Keratinocyte (primary cell): ENCODE data around the gene DNAJB14. TPM values are rescaled to one million over a fixed set of nuclear protein-coding genes. Genes with fewer than 3 reads are reported as not detected.

Experiments used
- DNase-seq: peaks from one replicate; pipeline ENCODE4 v3.0.0-alpha.2; 2011; ENCODE audit warnings: low read depth, missing footprints, low spot score
- FAIRE-seq: peaks from 2 replicates; lab custom pipeline; 2011; peaks lifted over from hg19 to GRCh38; lab: Jason Lieb, UNC
- H2AFZ ChIP-seq: 2 replicates; pipeline ENCODE4 v1.6.0; 2012; ENCODE audit warnings: low read length, control low read depth, inconsistent platforms; ENCODE audit not compliant: control insufficient read depth
- H3K27ac ChIP-seq: 2 replicates; pipeline ENCODE4 v1.5.1; 2011; ENCODE audit warnings: low read length; ENCODE audit not compliant: control insufficient read depth, insufficient read depth
- H3K27me3 ChIP-seq: 3 replicates; pipeline ENCODE4 v1.6.0; 2011; ENCODE audit warnings: low read length; ENCODE audit not compliant: control insufficient read depth, insufficient read depth; ENCODE audit errors: extremely low read depth
- H3K36me3 ChIP-seq, 2 experiments: 2 replicates in 1 of 2; 3 replicates in 1 of 2; pipeline ENCODE4 v1.5.1; 2011; ENCODE audit warnings: low read length in 2 of 2, mild to moderate bottlenecking in 1 of 2; ENCODE audit not compliant: control insufficient read depth in 2 of 2, insufficient read depth in 2 of 2; ENCODE audit errors: extremely low read depth in 1 of 2
- H3K4me1 ChIP-seq: 3 replicates; pipeline ENCODE4 v1.5.1; 2011; ENCODE audit warnings: low read length; ENCODE audit not compliant: control insufficient read depth, insufficient read depth; ENCODE audit errors: extremely low read depth
- H3K4me2 ChIP-seq: 3 replicates; pipeline ENCODE4 v1.6.0; 2011; ENCODE audit warnings: low read depth, low read length; ENCODE audit not compliant: control insufficient read depth, insufficient read depth; ENCODE audit errors: extremely low read depth
- H3K4me3 ChIP-seq, 3 experiments: fragments of 200-600 bp in 1 of 3; sonication (generic) in 1 of 3; 2 replicates in 2 of 3; 3 replicates in 1 of 3; pipeline ENCODE4 v1.5.1; 2011 to 2016; ENCODE audit warnings: low read length in 3 of 3, mild to moderate bottlenecking in 3 of 3, control low read depth in 2 of 3, inconsistent platforms in 1 of 3, low read depth in 1 of 3, mixed read lengths in 1 of 3, mixed run types in 1 of 3, moderate library complexity in 1 of 3; ENCODE audit not compliant: control insufficient read depth in 2 of 3, insufficient read depth in 2 of 3; ENCODE audit errors: extremely low read depth in 1 of 3
- H3K79me2 ChIP-seq: 2 replicates; pipeline ENCODE4 v1.6.0; 2012; ENCODE audit warnings: low read length; ENCODE audit not compliant: control insufficient read depth, insufficient read depth
- H3K9ac ChIP-seq: 3 replicates; pipeline ENCODE4 v1.6.0; 2011; ENCODE audit warnings: low read length; ENCODE audit not compliant: control insufficient read depth, insufficient read depth; ENCODE audit errors: extremely low read depth
- H3K9me1 ChIP-seq: 3 replicates; pipeline ENCODE4 v1.6.0; 2011; ENCODE audit warnings: low read length; ENCODE audit not compliant: control insufficient read depth, insufficient read depth; ENCODE audit errors: extremely low read depth
- H3K9me3 ChIP-seq: 2 replicates; pipeline ENCODE4 v1.5.1; 2012; ENCODE audit warnings: low read depth, low read length; ENCODE audit not compliant: control insufficient read depth
- H4K20me1 ChIP-seq: 3 replicates; pipeline ENCODE4 v1.6.0; 2011; ENCODE audit warnings: low read length; ENCODE audit not compliant: control insufficient read depth, insufficient read depth; ENCODE audit errors: extremely low read depth
- EZH2 ChIP-seq: IDR thresholded peaks from one replicate; pipeline ENCODE4 v1.6.1; 2012; ENCODE audit warnings: inconsistent platforms, mild to moderate bottlenecking, low read length, moderate library complexity
- dilution Hi-C: fragments of 300-500 bp; cut with MboI; formaldehyde crosslinking; loops from one replicate; pipeline ENCODE4 v1.7.0; 2020; ENCODE audit warnings: low sequenced_read_pairs; ENCODE audit not compliant: extremely low pct_ligation_motif_present
- polyA plus RNA-seq, 5 experiments: library from polyadenylated mRNA; depleted of rRNA in 3 of 5; stranded (reverse) in 3 of 5; stranded (forward) in 1 of 5; unstranded in 1 of 5; fragments of >200 nt; gene quantifications; 1 replicate in 1 of 5; 2 replicates in 3 of 5; 3 replicates in 1 of 5; pipeline versions ENCODE4 v1.2.1 to v1.2.3, GENCODE V29; 2011 to 2012; ENCODE audit warnings: missing spikeins in 2 of 5, low read depth in 1 of 5, low replicate concordance in 1 of 5
- TF ChIP-seq, protein P1 (sequence below), 3 experiments: IDR thresholded peaks in 1 of 3; conservative IDR thresholded peaks in 1 of 3; optimal IDR thresholded peaks in 1 of 3; 2 replicates in 2 of 3; 3 replicates in 1 of 3; pipeline versions ENCODE3 to v1.5.1; 2011; ENCODE audit warnings: low read length in 3 of 3, mild to moderate bottlenecking in 3 of 3, moderate library complexity in 2 of 3, control low read depth in 1 of 3, inconsistent platforms in 1 of 3; ENCODE audit not compliant: insufficient read depth in 2 of 3; ENCODE audit errors: extremely low read depth in 1 of 3

DNAJB14 gene
- polyA plus RNA-seq, 1 donor (not counting 4 experiments of a cell fraction or from before 2014, with no cell fraction given): 17.9 TPM

DNA sequence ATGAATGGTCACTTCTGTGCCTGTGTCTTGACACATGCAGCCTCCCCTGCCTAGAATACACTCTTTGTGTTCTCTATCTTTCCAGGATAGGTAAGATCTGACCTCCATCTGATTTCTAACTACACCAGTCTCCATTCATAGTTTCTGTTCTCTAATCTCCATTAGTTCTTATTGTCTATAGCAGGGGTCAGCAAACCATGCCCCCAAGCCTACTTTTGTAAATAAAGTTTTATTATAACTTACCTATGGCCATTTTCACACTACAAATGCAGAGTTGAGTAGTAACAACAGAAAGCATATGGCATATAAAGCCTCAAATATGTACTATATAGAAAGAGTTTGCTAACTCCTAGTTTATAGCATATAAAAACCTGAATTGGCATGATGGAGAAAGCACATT lies 41.3 kb upstream of the DNAJB14 start:
- Histone ChIP-seq H4K20me1 (no peaks in the 10 kb centered on the region), H3K36me3 (no peaks in the 10 kb centered on the region), H3K27me3 (no peaks in the 10 kb centered on the region), H3K4me2 (no peak overlapping the region), H3K4me1 (no peaks in the 10 kb centered on the region), H3K4me3 (no peak overlapping the region), H3K9me1 (no peaks in the 10 kb centered on the region), H3K9ac (no peak overlapping the region), H2AFZ (no peak overlapping the region), H3K79me2 (no peaks in the 10 kb centered on the region), H3K9me3 (no peaks in the 10 kb centered on the region), H3K27ac (no peak overlapping the region)
- dilution Hi-C loops: no loop called here
- TF ChIP-seq, protein P1, sequence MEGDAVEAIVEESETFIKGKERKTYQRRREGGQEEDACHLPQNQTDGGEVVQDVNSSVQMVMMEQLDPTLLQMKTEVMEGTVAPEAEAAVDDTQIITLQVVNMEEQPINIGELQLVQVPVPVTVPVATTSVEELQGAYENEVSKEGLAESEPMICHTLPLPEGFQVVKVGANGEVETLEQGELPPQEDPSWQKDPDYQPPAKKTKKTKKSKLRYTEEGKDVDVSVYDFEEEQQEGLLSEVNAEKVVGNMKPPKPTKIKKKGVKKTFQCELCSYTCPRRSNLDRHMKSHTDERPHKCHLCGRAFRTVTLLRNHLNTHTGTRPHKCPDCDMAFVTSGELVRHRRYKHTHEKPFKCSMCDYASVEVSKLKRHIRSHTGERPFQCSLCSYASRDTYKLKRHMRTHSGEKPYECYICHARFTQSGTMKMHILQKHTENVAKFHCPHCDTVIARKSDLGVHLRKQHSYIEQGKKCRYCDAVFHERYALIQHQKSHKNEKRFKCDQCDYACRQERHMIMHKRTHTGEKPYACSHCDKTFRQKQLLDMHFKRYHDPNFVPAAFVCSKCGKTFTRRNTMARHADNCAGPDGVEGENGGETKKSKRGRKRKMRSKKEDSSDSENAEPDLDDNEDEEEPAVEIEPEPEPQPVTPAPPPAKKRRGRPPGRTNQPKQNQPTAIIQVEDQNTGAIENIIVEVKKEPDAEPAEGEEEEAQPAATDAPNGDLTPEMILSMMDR (optimal IDR thresholded peaks at IDR 0.05 in 1 of 3, IDR thresholded peaks at IDR 0.05 in 1 of 3, conservative IDR thresholded peaks at IDR 0.05 in 1 of 3; ENCODE audit: extremely low read depth in 1 of 3, insufficient read depth in 2 of 3, low read length in 3 of 3): no peak
- no peak for TF ChIP-seq EZH2
- DNase-seq (no peak), FAIRE-seq (no peak)

DNA sequence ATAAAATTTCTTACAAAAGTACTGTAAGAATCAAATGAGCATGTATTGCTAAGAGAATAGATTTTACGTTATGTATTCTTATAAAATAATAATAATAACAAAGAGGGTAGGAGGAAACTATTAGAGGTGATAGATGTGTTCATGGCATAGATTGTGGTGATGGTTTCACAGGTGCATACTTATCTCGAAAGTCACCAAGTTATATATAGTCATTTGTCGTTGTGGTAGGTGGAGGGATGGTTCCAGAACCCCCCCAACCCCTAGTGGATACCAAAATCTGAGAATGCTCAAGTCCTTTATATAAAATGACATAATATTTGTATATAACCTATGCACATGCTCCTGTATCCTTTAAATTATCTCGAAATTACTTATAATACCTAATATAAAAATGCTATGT lies 40.4 kb upstream of the DNAJB14 start:
- H3K79me2 ChIP-seq: no peaks in the 10 kb centered on the region
- no peak overlapping the region for H3K27ac ChIP-seq
- no peaks in the 10 kb centered on the region for H3K4me1 ChIP-seq
- DNase-seq (no peak), FAIRE-seq (no peak)
- H3K9me3 ChIP-seq: no peaks in the 10 kb centered on the region
- no peak overlapping the region for H3K4me3 ChIP-seq
- no peak overlapping the region for H2AFZ ChIP-seq
- no peak for TF ChIP-seq EZH2
- TF ChIP-seq, protein P1 (optimal IDR thresholded peaks at IDR 0.05 in 1 of 3, IDR thresholded peaks at IDR 0.05 in 1 of 3, conservative IDR thresholded peaks at IDR 0.05 in 1 of 3; ENCODE audit: extremely low read depth in 1 of 3, insufficient read depth in 2 of 3, low read length in 3 of 3): no peak
- H3K4me2 ChIP-seq: no peak overlapping the region
- H4K20me1 ChIP-seq: no peaks in the 10 kb centered on the region
- no peaks in the 10 kb centered on the region for H3K9me1 ChIP-seq
- dilution Hi-C loops: no loop called here
- no peaks in the 10 kb centered on the region for H3K27me3 ChIP-seq
- H3K36me3 ChIP-seq: no peaks in the 10 kb centered on the region
- no peak overlapping the region for H3K9ac ChIP-seq
